Endothelial cell of umbilical vein (primary cell): ENCODE results near the gene BNIPL. TPM values are rescaled to one million over a fixed set of nuclear protein-coding genes. Genes with fewer than 3 reads are reported as not detected.
A peak's percentile ranks its signal among the peaks of the same experiment; 100 is the strongest.

Source experiments
- BruUV-seq: library from RNA; stranded (reverse); fragments of 400-500 nt; replicated peaks from 2 replicates; lab custom pipeline; 2021; lab: Mats Ljungman, UMichigan
- CTCF ChIA-PET: fragments of 300-600, 350-600 bp; sonication (Branson Sonifier 250); formaldehyde crosslinking; loops from one replicate; lab custom pipeline; 2021; ENCODE audit warnings: antibody characterized with exemption, inconsistent platforms; lab: Charles Lee
- POLR2A ChIA-PET: fragments of 300-600, 350-600 bp; sonication (Branson Sonifier 250); formaldehyde crosslinking; loops from one replicate; lab custom pipeline; 2021; ENCODE audit warnings: antibody characterized with exemption, inconsistent platforms; lab: Charles Lee
- DNase-seq: peaks from one replicate; pipeline ENCODE4 v3.0.0-alpha.2; 2011; ENCODE audit warnings: low read depth, low spot score
- FAIRE-seq: peaks from 2 replicates; lab custom pipeline; 2011; peaks lifted over from hg19 to GRCh38; lab: Jason Lieb, UNC
- H2AFZ ChIP-seq: 2 replicates; pipeline ENCODE4 v1.6.0; 2012; ENCODE audit warnings: low read depth, low read length, control low read depth, inconsistent platforms
- H3K27ac ChIP-seq: 2 replicates; pipeline ENCODE4 v1.5.1; 2011; ENCODE audit warnings: low read depth, mild to moderate bottlenecking, control low read depth, low read length, moderate library complexity; ENCODE audit not compliant: insufficient read depth
- H3K27me3 ChIP-seq, 2 experiments: 2 replicates each; pipeline versions ENCODE4 v1.6.0 to v1.6.1; 2011; ENCODE audit warnings: low read length in 2 of 2, mixed read lengths in 1 of 2; ENCODE audit not compliant: control insufficient read depth in 2 of 2, insufficient read depth in 2 of 2
- H3K36me3 ChIP-seq, 2 experiments: 2 replicates in 1 of 2; 3 replicates in 1 of 2; pipeline ENCODE4 v1.5.1; 2011; ENCODE audit warnings: low read length in 2 of 2, mild to moderate bottlenecking in 1 of 2, moderate library complexity in 1 of 2; ENCODE audit not compliant: control insufficient read depth in 2 of 2, insufficient read depth in 2 of 2; ENCODE audit errors: extremely low read depth in 1 of 2
- H3K4me1 ChIP-seq: 3 replicates; pipeline ENCODE4 v1.5.1; 2011; ENCODE audit warnings: mild to moderate bottlenecking, low read length; ENCODE audit not compliant: control insufficient read depth, insufficient read depth; ENCODE audit errors: extremely low read depth
- H3K4me2 ChIP-seq: 2 replicates; pipeline ENCODE4 v1.6.1; 2011; ENCODE audit warnings: low read length, control low read depth, mixed read lengths; ENCODE audit not compliant: insufficient read depth
- H3K4me3 ChIP-seq, 3 experiments: fragments of 200-600 bp in 1 of 3; sonication (generic), shearing (Covaris generic) in 1 of 3; replicated peaks in 1 of 3; 2 replicates each; pipeline ENCODE4 v1.5.1; 2011 to 2016; ENCODE audit warnings: control low read depth in 3 of 3, low read length in 3 of 3, mild to moderate bottlenecking in 2 of 3, inconsistent platforms in 1 of 3, low read depth in 1 of 3, moderate library complexity in 1 of 3; ENCODE audit not compliant: insufficient read depth in 1 of 3
- H3K79me2 ChIP-seq: 2 replicates; pipeline ENCODE4 v1.6.0; 2012; ENCODE audit warnings: low read length, inconsistent platforms; ENCODE audit not compliant: control insufficient read depth, insufficient read depth
- H3K9ac ChIP-seq: replicated peaks from 2 replicates; pipeline ENCODE3; 2011; ENCODE audit warnings: low read length, control low read depth; ENCODE audit not compliant: insufficient read depth; ENCODE audit errors: extremely low read depth
- H3K9me1 ChIP-seq: replicated peaks from 3 replicates; pipeline ENCODE4 v1.6.0; 2011; ENCODE audit warnings: mild to moderate bottlenecking, low read length; ENCODE audit not compliant: control insufficient read depth, insufficient read depth; ENCODE audit errors: extremely low read depth
- H3K9me3 ChIP-seq: replicated peaks from 2 replicates; pipeline ENCODE4 v1.5.1; 2012; ENCODE audit warnings: low read length, inconsistent platforms; ENCODE audit not compliant: control insufficient read depth, insufficient read depth
- H4K20me1 ChIP-seq: replicated peaks from 2 replicates; pipeline ENCODE3; 2011; ENCODE audit warnings: mild to moderate bottlenecking, low read length; ENCODE audit not compliant: control insufficient read depth, insufficient read depth; ENCODE audit errors: extremely low read depth
- CTCF ChIP-seq, 2 donors: IDR thresholded peaks; 1 replicate in 1 of 2; 2 replicates in 1 of 2; pipeline ENCODE4 v1.5.1; 2011; ENCODE audit warnings: low read length in 2 of 2, mild to moderate bottlenecking in 2 of 2, moderate library complexity in 2 of 2, control low read depth in 1 of 2, inconsistent platforms in 1 of 2, low read depth in 1 of 2; ENCODE audit not compliant: insufficient read depth in 1 of 2; ENCODE audit errors: extremely low read depth in 1 of 2
- EZH2 ChIP-seq: IDR thresholded peaks from 2 replicates; pipeline ENCODE4 v1.6.1; 2012; ENCODE audit warnings: borderline replicate concordance, low read depth, mild to moderate bottlenecking, moderate library complexity, low read length, inconsistent platforms; ENCODE audit not compliant: severe bottlenecking
- FOS ChIP-seq: IDR thresholded peaks from 2 replicates; pipeline ENCODE4 v1.6.1; 2011; ENCODE audit warnings: mild to moderate bottlenecking, low read length, moderate library complexity, borderline replicate concordance; ENCODE audit not compliant: insufficient read depth
- GATA2 ChIP-seq: IDR thresholded peaks from 2 replicates; pipeline ENCODE4 v1.7.0; 2011; ENCODE audit warnings: low read depth, mild to moderate bottlenecking, moderate library complexity, mixed read lengths, low read length; ENCODE audit not compliant: insufficient read length, insufficient read depth
- JUN ChIP-seq: IDR thresholded peaks from 2 replicates; pipeline ENCODE4 v1.6.1; 2011; ENCODE audit warnings: borderline replicate concordance, low read depth; ENCODE audit not compliant: insufficient read length, insufficient read depth
- MAX ChIP-seq: IDR thresholded peaks from 2 replicates; pipeline ENCODE4 v1.6.1; 2011; ENCODE audit not compliant: insufficient read depth, insufficient read length
- MYC ChIP-seq: IDR thresholded peaks from one replicate; pipeline ENCODE4 v1.6.1; 2011; ENCODE audit warnings: mild to moderate bottlenecking, low read depth, low read length
- POLR2A ChIP-seq: IDR thresholded peaks from 2 replicates; pipeline ENCODE4 v1.6.1; 2012; ENCODE audit warnings: low read depth, mild to moderate bottlenecking, control low read depth, low read length
- POLR2AphosphoS5 ChIP-seq: IDR thresholded peaks from 2 replicates; pipeline ENCODE4 v1.6.1; 2012; ENCODE audit warnings: low read depth, mild to moderate bottlenecking, control low read depth, low read length, moderate library complexity; ENCODE audit not compliant: insufficient read depth
- dilution Hi-C: fragments of 300-500 bp; cut with MboI; formaldehyde crosslinking; loops from one replicate; pipeline ENCODE4 v1.15.0; 2019; ENCODE audit warnings: low sequenced_read_pairs; ENCODE audit not compliant: extremely low pct_ligation_motif_present
- intact Hi-C: fragments of 100-400 bp; cut with micrococcal nuclease; formaldehyde crosslinking; loops from one replicate; pipeline ENCODE4 v1.10.0; 2022
- polyA plus RNA-seq, 4 experiments: library from polyadenylated mRNA; depleted of rRNA in 3 of 4; stranded (reverse) in 3 of 4; unstranded in 1 of 4; fragments of >200 nt; gene quantifications; 2 replicates each; pipeline versions ENCODE4 v1.2.1 to v1.2.3, GENCODE V29; 2011 to 2012; ENCODE audit warnings: missing spikeins in 1 of 4
- total RNA-seq: library from RNA; stranded (reverse); gene quantifications from 2 replicates; pipeline ENCODE4 v1.2.3, GENCODE V29; 2021

BNIPL gene
- total and polyA plus RNA-seq, 2 donors (not counting 3 experiments of a cell fraction or from before 2014, with no cell fraction given): 0.26 to 0.42 TPM

GRCh38 chr1:150999051-150999674 is 37.2 kb upstream of the BNIPL start:
- no TSS peak for BruUV-seq
- no peaks in the 10 kb centered on the region for H4K20me1 ChIP-seq
- H3K27ac ChIP-seq: peak overlapping the region; percentile 89
- intact Hi-C loops (no loop called here), dilution Hi-C loops (no loop called here)
- H3K4me1 ChIP-seq: peaks cover 11% of the 10 kb centered on the region
- H3K36me3 ChIP-seq: peaks cover 0 to 11% of the 10 kb centered on the region in 2 experiments
- POLR2A ChIA-PET: no interaction called here
- FAIRE-seq (peak; percentile 85), DNase-seq (peak; percentile 46)
- no peaks in the 10 kb centered on the region for H3K9me3 ChIP-seq
- H3K9ac ChIP-seq: peak overlapping the region; percentile 63
- no peaks in the 10 kb centered on the region for H3K27me3 ChIP-seq
- H3K4me3 ChIP-seq: no peak overlapping the region
- peak overlapping the region; percentile 39 for H2AFZ ChIP-seq
- TF ChIP-seq FOS (no peak), GATA2 (no peak), POLR2AphosphoS5 (peak; percentile 55), MAX (peak; percentile 4), JUN (peak; percentile 41), MYC (no peak)
- no peaks in the 10 kb centered on the region for H3K79me2 ChIP-seq
- H3K9me1 ChIP-seq: no peaks in the 10 kb centered on the region
- CTCF ChIA-PET: interaction anchor here (0.8 to 12.3 kb wide), 4 partner anchors 7 to 49 kb away, joined by 3 to 278 read pairs (median 66); partner anchors contain the start of genes ANXA9, C1orf56, CERS2 and MINDY1
- peak overlapping the region; percentile 45 for H3K4me2 ChIP-seq

- Histone ChIP-seq H2AFZ (no peak overlapping the region), H3K27ac (peak overlapping the region; percentile 89), H3K4me2 (no peak overlapping the region), H3K27me3 (no peaks in the 10 kb centered on the region), H3K79me2 (no peaks in the 10 kb centered on the region), H3K4me1 (peaks cover 11% of the 10 kb centered on the region), H3K9me3 (no peaks in the 10 kb centered on the region), H3K36me3 (peaks cover 0 to 11% of the 10 kb centered on the region in 2 experiments), H3K4me3 (no peak overlapping the region), H4K20me1 (no peaks in the 10 kb centered on the region), H3K9ac (peak overlapping the region; percentile 63), H3K9me1 (no peaks in the 10 kb centered on the region)
- POLR2A ChIA-PET: no interaction called here
- DNase-seq: no peak
- peak; percentile 67 for FAIRE-seq
- dilution Hi-C loops (no loop called here), intact Hi-C loops (no loop called here)
- CTCF ChIA-PET: interaction anchor here (1.6 to 12.3 kb wide), 2 partner anchors 19 to 24 kb away, joined by 6 to 278 read pairs; partner anchors contain the start of genes ANXA9 and CERS2
- BruUV-seq: no TSS peak
- TF ChIP-seq FOS (no peak), JUN (no peak), CTCF (IDR thresholded peaks at IDR 0.05; ENCODE audit: extremely low read depth in 1 of 2, insufficient read depth in 1 of 2, low read depth in 1 of 2, low read length in 2 of 2) (no peak), GATA2 (no peak), EZH2 (no peak), POLR2A (no peak), MYC (no peak), POLR2AphosphoS5 (no peak), MAX (no peak)
These were observed 36.5 kb upstream of the BNIPL start for GRCh38 chr1:150999926-151000325.
